NCI-H526 treated with DMSO at 0.1 percent for 48 hours (cell line): ENCODE measurements around the gene FLAD1.
A peak's percentile ranks its signal among the peaks of the same experiment; 100 is the strongest.

Source experiments
- DNase-seq: peaks from one replicate; lab custom pipeline; 2025; lab: John Stamatoyannopoulos, UW

FLAD1 gene

DNA sequence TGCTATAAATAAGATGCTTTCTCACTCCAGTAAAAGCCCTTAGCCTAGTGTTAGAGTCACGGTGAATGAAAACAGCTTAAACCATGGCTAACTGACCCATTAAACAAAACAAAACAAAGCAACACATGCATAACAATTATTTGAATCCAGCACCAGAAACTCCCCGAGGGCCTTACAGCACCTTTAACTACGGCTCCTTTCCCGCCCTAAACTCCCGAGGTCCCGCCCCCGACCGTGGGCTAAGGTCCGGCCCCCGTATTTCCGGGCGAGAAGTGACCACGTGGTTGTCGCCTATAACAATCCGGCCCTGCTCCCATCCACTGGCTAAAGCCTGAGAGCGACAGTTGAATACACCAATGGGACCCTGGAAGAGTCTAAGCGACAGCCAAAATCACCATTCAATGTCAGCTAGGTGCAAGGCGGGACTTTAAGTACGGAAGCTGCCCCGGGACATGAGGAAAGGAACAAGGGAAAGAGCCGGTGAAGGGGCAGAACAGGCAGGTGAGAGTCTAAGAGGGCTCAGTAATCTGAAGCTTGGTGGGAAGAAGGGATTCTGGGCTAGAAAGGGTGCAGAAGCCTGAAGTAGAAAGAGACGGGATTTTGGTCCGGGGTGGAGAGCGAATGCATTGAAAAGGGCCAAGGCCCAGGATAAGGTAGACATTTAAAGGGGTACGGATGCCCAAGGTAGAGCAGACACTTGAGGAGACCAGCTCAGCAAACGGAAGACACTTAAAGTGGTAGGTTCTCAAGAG is at the start of gene FLAD1:
TSS of gene FLAD1 (plus strand) at position 448 of the 752 bp plus-strand sequence. CDS start 351 bp downstream, outside the sequence.
- peak; percentile 100 for DNase-seq

DNA sequence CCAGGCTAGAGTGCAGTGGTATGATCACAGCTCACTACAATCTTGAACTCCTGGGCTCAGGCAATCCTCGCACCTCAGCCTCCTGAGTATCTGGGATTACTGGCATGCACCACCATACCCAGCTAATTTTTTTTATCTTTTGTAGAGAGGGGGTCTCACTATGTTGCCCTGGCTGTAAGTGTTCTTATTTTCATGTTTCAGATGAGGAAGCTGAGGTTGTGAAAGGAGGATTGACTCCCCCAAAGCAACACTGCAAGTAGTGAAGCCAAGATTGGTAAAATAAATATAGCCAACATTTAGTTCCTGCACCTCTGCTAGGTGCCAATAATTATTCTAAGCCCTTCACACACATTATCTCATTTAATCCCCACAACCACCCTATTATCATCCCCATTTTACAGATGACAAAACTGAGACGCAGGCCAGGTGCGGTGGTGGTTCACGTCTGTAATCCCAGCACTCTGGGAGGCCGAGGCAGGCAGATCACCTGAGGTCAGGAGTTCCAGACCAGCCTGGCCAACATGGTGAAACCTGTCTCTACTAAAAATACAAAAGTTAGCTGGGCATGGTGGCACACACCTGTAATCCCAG is 48.7 kb upstream of the FLAD1 start:
- no peak for DNase-seq

DNA sequence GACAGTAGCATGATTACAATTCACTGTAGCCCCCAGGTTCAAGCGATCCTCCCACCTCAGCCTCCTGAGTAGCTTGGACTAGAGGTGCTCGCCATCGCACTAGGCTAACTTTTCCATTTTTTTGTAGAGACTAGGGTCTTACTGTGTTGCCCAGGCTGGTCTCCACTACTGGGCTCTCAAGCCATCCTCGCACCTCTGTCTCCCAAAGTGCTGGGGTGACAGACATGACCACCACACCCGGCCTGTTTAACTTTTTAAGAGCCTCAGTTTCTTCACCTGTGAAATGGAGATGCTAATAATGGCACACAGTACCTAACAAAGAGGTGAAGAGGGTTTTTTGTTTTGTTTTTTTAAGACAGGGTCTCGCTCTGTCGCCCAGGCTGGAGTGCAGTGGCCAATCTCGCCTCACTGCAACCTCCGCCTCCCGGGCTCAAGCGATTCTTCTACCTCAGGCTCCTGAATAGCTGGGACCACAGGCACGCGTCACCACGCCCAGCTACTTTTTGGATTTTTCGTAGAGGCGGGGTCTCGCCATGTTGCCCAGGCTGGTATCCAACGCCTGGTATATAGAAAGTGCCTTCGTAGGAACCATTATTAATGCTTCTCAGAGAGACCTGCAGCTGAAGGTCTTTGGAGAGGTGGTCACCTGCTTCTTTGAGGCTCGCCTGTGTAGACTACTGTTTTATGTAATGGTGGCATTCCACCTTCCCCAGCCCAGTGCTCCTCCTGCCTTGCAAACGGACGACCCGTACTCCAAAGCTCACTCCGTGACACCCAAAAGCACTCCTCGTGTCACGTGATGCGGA is 47.2 kb upstream of the FLAD1 start:
- DNase-seq = no peak

DNA sequence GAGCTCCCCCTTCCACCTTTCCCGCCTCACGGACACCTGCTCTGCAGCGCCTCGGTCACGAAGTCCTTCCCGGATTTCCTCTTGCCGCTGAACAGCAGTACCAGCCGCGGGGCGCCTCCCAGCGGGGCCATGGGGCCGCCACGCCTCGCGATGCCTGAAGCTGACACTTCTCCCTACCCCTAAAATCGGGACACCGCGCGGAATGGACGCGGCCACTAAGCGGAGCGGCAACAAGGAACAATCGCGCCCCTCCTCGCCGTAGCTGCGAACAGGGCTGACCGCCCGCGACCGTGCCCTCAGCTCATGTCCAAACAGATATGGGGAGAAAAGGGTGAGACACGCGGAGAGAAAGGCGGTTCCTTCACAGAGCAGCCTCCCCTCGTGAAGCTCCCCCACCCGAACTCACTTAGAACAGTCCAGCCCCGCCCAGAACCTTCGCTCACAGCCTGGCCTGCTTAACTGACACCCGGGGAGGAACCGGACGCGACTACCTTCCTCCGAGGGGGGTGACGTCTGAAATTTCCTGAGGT is 46.5 kb upstream of the FLAD1 start, which contains the start of gene PMVK:
TSS of gene PMVK (minus strand) at position 165 of the 530 bp plus-strand sequence. CDS start at position 131, 34 bp downstream.
- DNase-seq = peak; percentile 99

DNA sequence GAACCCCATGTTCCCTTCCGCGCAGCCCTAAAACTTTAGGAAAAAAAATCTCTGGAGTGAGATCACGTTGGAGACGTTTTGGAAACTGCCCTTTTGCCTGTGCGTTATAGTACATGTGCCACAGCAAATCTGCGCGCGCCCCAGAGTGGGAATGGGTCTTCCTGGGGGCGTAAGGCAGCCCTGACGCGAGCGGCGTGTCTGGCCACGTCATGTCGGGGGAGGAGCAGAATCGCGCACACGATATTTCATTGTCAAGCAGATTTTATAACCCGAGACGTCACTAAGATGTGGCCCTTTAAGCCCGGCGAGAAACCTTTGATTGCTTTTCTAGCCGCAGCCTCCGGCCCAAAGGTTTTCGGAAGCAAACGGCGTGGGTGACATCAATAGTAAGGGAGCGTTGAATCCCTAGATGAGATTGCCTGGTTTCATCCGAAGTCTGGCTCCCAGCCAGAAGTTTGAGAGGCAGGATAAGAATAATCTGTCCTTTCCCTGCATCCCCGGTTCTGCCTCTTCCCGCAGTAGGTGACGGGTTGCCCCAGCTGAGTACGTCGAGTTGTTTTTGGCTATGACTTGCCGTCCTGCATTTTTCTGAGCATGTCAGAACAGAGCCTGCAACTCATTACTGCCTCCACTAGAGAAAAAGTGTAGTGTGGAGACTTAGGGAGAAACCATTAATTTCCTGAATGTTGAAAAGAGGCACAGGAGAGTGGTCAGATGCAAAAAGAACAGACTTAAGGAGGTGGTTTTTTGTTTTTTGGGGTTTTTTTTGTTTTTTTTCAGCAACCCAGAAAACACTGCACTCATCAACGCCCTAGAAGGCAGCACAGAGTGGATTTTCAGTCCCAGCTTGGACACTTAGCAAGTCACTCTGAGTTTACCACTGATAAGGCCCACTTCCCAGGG is 45.8 kb upstream of the FLAD1 start:
- peak; percentile 99 for DNase-seq

DNA sequence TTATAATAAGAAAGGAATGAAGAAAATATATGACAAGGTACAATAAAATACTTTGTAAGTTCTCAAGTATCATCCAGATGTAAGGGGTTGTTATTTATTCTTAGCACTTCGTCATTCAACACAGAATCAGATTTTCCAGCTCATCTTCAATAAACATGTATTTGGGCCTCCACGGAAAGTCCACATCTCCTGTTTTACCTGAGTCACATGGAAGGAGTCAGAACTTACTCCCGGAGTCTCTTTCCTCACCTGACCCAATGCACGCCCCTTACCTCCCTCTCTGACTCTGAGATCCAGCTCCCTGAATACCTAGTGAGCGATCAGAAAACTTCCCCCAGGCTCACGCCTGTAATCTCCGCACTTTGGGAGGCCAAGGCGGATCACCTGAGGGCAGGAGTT is 45.2 kb upstream of the FLAD1 start:
- DNase-seq = no peak

DNA sequence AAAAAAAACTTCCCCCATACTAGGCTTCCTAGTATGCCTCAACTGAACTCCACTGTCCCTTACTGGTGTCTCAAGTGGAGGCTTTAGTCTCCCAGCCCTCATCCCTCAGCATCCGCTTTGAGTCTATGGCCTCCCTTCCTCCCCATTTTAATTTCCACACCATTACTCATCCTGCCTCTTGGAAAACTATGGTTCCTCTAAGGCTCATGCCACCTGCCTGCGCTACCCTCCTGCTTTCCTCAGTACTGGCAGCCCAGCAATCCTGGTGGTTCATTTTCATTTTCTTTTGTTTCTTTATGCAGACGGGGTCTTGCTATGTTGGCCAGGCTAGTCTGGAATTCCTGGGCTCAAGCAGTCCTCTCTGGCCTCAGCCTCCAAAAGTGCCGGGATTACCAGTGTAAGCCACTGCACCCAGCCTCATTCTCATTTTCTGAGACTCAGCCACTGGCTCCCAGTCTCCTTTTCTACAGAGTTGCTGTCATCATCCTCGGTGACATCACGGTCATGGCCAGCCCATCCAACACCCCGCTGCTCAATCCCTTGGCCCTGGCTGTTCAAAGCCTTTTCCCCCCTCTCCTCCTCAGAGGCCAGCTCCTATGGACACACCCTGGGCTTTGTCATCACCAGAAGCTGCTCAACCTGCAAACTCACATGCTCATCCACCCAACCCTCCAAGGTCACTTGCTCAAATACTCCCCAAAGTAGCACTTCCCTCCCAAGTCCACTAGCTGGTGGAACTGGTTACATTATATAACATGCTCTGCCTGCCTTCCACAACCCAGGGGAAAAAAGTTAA is 44.3 kb upstream of the FLAD1 start:
- DNase-seq = no peak

DNA sequence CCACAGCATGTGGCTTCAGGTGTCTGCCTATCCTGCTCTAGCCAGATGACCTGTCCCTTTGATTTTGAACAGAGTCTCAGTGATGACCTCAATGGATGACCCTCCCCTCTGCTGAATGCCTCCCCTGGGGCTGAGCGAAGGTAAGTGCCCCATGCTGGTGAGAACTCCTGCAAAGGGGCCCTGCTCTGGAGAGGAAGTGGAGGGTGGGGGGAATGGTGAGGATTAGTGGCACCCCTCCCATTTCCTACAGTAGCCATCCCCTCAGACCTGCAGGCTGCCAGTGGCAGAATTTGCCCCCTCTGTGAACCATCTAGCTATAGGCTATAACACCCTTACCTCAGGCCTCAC is 43.0 kb upstream of the FLAD1 start:
- DNase-seq = no peak

DNA sequence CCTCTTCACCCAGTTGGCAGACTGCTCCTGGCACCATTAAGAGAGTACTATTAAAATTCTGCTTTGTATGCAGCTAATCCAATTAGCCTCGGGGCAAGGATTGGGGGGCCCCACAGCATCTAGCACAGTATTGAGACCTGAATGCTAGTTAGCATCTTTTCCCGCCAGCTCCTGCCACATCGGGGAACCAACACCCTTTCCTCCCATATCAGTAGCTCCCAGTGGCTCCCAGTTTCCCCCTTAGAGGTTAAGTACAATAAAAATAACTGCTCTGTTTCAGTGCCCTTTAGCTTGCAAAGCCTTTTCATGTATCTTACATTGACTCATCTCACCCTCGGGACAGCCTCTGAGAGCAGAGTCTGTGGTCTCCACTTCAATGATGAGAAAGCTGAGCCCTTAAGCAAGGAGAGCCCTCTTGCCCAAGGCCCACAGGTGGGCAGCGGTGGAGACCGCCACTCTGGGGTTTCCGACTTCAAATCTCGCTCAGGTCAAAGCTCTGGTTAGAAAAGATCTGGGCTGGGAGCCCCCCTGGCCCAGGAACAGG is 42.4 kb upstream of the FLAD1 start:
- no peak for DNase-seq

DNA sequence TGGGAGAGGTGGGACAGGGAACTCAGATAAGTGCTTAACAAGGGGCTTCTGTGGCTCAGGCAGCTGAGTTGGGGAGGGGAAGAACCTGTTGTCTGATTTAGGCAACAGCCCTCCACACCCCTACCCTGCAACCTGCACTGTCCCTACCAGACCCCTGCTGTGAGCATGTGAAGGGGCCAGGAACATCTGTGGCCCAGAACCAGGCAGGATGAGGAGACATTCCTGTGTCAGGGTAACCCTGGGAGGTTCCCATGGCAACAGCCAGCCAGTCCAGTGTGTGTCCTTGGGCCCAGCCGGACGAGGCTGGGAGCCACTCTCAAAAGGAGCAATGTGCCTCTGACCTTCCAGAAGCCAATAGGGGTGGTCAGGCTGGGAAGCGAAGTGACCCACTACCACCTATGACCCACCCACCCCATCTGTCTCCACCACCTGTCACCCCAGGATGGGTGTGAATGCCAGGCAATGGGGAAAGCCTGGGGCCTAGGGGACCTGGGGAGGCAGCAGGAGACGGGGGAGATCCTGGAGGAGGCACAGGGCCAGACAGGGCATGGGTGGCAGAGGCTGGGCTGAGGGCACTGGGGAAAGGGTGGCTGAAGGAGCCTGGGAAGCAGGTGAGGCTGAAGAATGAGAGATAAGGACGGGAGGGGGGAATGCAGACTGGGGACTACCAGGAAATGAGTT is 41.7 kb upstream of the FLAD1 start:
- no peak for DNase-seq

DNA sequence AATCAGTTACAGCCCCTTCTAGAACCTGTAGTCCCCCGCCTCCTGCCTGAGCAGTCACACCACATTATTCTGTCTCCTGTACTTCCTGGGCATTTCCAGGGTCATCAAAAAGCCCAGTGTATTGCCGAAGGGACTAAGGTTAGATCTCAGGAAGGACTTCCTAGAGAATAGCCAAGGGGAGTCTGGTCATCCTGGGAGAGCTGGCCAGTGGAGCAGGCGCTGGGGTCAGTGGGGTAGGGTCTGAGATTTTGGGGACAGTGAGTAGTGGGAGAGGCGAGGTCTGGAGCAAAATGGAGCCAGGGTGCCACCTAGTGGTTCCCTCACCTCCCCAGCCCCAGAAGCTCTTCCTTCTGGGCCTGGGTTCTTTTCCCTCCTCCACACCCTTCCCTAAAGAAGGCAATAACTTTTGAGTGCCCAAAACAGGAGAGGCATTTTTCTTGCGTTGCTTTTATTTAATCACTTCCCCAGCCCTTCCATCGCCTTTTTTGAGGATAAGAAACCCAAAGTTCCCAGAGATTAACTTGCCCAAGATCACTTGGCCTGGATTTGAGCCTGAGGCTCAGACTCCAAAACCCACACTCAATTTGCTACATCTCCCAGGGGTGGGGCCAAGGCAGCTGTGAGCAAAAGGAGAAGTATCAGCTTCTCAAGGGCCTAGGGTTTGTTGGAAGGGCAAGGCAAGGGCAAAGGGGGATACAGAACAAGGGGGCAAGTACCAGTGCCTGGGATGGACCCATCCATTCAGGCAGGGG is 39.3 kb upstream of the FLAD1 start:
- DNase-seq = peak; percentile 69

DNA sequence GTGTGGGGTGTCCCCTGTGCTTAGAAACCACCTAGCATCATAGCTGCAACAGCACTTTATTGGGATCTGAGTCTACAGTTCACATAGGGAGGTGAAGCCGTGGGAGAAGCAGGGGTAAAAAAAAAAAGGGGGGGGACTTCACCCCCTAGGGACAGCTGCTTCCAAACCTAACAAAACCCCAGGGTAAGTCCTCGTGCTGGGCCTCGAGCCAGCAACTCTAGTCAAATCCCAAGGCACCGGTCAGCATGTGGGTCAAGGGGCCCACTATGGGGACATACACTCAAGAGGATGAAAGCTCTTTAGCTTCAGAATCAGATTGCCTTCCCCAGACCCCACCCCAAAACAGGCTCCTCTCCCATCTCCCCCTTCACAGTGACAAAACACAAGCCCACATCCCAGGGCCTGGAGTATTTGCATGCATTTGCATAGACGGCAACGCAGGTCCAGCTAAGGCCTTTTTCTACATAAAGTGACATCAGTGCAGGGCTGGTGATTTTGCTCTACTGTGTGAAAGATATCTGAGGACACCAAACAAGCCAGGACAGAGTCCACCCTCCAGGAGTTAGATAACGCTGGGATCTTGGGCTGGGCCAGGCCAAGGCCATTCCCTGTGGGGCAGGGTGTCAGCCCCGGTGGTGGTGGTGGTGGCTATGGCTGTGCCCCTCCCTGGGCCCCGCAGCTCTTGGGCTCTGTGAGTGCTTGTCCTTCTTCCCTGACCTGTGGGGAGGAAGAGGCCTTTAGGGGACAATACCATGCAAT is 38.6 kb upstream of the FLAD1 start:
- DNase-seq = peak; percentile 99

DNA sequence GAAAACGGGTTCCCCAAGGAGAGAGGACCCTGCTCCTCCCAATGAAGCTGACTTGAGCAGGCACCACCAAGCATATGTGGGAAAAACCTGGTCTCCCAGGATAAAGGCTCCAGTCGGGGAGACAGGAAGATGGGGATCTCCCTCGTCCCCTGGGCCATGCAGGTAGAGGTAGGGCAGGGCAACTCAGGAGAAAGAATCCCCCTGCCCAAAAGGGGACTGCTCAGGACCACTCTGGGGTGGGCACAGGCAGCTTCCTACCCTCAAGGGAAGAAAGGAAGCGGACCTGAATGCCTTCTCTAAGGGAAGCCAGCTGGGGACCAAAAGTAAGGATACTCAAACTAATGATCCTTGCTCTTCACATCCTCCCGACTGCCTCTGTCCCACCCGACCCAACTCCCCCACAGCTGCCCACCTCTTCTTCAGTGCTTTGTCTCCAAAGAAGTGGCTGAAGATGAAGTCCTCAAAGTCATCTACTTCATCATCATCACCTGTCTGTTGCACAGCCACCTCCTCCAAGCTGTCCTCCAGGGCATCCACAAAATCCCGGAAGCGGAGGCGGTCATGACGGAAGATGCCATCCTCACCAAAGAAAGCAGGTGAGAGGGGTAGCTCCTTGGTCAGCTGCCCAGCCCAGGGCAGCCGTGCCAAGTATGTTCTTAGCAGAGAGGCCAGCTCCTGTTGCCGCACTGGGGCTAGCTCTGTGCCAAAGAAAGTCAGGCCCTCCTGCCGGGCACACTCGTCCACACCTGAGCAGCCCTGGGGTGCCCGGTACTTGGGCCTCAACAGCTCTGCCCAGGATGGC is 37.8 kb upstream of the FLAD1 start:
- DNase-seq = no peak

DNA sequence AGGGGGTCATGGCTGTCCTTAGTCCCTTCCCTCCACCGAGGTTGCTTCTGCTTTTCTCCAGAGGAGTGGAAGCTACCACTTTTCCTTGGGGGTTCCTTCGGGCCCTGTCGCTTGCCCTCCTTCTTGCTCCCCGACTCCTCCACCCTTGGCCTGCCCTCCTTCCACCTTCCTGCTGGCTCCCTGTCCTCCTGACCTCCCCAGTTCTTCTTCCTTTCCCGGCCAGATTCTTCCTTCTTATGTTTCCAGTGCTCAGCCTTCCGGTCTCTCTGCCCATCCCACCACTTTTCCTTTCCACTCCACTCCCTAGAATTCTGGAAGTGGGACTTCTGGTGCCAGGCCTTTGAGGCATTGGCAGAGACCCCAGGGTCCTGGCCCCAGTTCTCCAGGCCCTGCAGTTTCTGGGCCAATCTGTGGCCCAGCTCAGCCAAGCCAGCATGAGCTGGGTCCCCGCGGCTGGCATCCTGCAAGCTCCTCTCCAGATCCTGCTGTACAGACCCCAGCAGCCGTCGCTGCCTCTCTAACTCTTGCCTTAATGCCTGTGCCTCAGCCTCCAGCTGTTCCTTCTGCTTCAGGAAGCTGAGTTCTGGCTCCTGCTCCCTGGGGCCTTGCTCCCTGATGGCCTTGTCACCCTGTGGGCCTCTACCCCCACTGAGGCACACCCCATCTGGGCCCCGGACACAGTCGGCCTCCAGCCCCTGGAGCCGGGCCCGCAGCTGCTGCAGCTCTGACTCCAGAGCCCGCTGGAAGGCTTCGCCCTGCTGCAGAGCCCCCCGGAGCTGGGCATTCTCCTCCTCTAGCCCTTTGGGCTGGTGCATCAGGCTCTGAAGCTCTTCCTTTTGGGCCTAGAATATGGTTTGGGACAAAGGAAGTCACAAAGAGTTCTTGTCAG is 36.9 kb upstream of the FLAD1 start:
- no peak for DNase-seq

DNA sequence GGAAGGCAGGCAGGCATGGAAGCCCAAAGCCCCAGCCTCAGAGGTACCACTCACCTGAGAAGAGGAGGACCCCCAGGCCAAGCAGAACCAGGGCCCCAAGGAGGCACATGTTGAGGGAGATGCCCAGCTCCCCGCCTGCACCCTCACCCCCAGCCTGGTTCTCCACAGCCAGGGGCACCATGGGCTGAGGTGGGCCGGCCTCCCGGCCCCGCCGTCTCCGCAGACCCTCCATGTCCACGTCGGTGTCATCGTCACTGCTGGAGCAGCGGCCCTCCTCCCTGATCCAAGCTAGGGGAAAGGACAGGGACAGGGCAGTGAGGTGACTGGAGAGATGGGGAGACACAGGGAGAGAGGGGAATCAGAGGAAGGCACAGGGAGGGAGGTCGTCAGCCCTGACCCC is 35.1 kb upstream of the FLAD1 start:
- DNase-seq = no peak

DNA sequence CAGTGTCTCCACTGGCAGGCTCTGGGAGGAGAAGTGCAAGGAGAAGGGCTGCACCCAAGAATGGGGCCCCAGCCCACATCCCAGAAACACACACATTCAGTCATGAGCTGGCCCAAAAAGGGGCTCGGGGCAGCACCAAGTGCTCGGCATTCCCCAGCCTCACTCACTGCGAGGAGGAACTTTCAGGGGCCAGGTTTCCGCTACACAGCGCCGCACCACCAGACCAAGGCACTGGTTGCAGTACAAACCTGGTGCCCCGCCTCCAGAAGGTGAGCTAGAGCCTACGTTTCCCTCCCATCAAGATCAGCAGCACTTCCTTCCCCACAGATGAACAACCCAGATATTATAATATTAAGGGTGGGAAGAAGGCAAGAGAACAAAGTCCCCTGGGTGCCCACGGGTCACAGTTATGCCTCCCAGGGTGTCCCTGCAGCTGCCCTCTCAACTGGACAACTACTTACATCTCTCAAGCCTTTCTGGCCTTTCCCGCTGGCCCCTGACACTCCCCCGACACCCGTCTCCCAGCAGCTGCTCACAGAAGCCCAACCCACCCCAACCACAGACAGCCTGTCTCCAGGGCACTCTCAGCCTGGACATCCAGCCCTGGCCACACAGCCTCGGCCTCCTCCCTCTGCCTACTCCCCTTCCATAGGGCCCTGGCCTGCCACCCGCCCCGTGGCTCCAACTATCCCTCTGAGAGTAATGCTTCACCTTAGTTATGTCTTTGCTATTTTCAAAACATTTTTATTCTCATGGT is 31.1 kb upstream of the FLAD1 start:
- DNase-seq = peak; percentile 69
